ENCODE measurements around the gene ASB11.

The ASB11 gene

GRCh38 chrX:15328821-15329220 lies 13.4 kb upstream of the ASB11 start:
- H4K20me1 ChIP-seq (ENCODE audit: control insufficient read depth, insufficient read depth, low read depth, low read length), result no peaks in the 10 kb centered on the region
- H3K9me2 ChIP-seq (replicated peaks; ENCODE audit: control insufficient read depth, low read length), result no peaks in the 10 kb centered on the region
- no peak for TF ChIP-seq CTCF (IDR thresholded peaks at IDR 0.05; ENCODE audit: low read depth, low read length, poor library complexity, severe bottlenecking)
- no peak for TF ChIP-seq EZH2phosphoT487 (IDR thresholded peaks at IDR 0.05; ENCODE audit: borderline replicate concordance, low read length)
- no peak overlapping the region for H3K27ac ChIP-seq (ENCODE audit: low read depth, low read length)
- peaks cover 16% of the 10 kb centered on the region for H3K79me2 ChIP-seq (ENCODE audit: control insufficient read depth, low read length)
- H3K9me3 ChIP-seq (ENCODE audit: control insufficient read depth, insufficient read depth, low read length), result no peaks in the 10 kb centered on the region
- no peaks in the 10 kb centered on the region for H3F3A ChIP-seq (ENCODE audit: control insufficient read depth, insufficient read depth)
- peaks cover 26% of the 10 kb centered on the region for H3K36me3 ChIP-seq (ENCODE audit: control insufficient read depth, low read length)
- H3K4me2 ChIP-seq (ENCODE audit: low read length), result no peak overlapping the region
- H3K4me3 ChIP-seq (ENCODE audit: low read length), result no peak overlapping the region
- no peaks in the 10 kb centered on the region for H3K4me1 ChIP-seq (ENCODE audit: control insufficient read depth, low read length)
- no peaks in the 10 kb centered on the region for H3K27me3 ChIP-seq (ENCODE audit: control insufficient read depth, low read length)

DNA sequence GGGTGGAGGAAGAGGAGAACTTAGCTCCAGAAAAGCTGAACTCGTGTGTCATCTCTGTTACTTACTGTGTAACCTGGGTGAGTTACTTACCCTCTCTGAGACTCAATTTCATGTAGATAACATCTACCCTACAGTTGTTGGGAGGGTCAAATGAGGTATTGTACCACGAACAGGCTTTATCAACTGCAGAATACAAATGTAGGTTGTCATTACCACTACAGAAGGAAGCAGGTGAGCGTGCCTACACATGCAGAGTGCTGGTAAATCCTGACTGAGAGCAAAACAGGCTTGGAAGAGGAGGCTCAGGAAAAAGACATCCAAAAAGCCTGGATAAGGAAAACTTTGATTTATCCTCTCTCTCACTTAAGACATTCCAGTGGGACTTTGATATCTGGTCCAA lies 12.7 kb upstream of the ASB11 start:
- peaks cover 33% of the 10 kb centered on the region for H3K36me3 ChIP-seq (ENCODE audit: control insufficient read depth, low read length)
- H3K9me3 ChIP-seq (ENCODE audit: control insufficient read depth, insufficient read depth, low read length), result no peaks in the 10 kb centered on the region
- H3K9me2 ChIP-seq (replicated peaks; ENCODE audit: control insufficient read depth, low read length), result no peaks in the 10 kb centered on the region
- H3K4me3 ChIP-seq (ENCODE audit: low read length), result no peak overlapping the region
- no peak overlapping the region for H3K4me2 ChIP-seq (ENCODE audit: low read length)
- H3K27me3 ChIP-seq (ENCODE audit: control insufficient read depth, low read length), result no peaks in the 10 kb centered on the region
- no peaks in the 10 kb centered on the region for H3K4me1 ChIP-seq (ENCODE audit: control insufficient read depth, low read length)
- H3K27ac ChIP-seq (ENCODE audit: low read depth, low read length), result no peak overlapping the region
- no peaks in the 10 kb centered on the region for H4K20me1 ChIP-seq (ENCODE audit: control insufficient read depth, insufficient read depth, low read depth, low read length)
- no peaks in the 10 kb centered on the region for H3F3A ChIP-seq (ENCODE audit: control insufficient read depth, insufficient read depth)
- TF ChIP-seq CTCF (IDR thresholded peaks at IDR 0.05; ENCODE audit: low read depth, low read length, poor library complexity, severe bottlenecking) (no peak), EZH2phosphoT487 (IDR thresholded peaks at IDR 0.05; ENCODE audit: borderline replicate concordance, low read length) (no peak)
- H3K79me2 ChIP-seq (ENCODE audit: control insufficient read depth, low read length), result peaks cover 9% of the 10 kb centered on the region

DNA sequence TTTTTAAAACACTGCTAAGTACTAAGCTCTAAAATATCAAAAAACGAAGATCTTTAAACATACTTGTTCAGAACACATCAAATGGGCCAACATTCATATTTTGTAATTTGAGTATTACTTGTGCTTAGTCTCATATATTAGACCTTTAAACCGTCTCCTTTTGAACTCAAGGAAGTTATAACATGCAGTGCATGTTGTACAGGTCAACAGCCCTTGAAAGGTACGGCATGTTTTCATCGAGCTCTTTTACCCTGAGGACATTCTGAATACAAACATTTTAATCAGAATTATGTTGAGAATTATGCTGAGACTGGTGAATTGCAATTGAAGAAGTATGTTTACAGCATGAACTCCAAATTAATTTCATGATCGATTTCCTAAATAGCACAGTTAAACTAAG lies 7.0 kb upstream of the ASB11 start:
- no peaks in the 10 kb centered on the region for H4K20me1 ChIP-seq (ENCODE audit: control insufficient read depth, insufficient read depth, low read depth, low read length)
- H3K79me2 ChIP-seq (ENCODE audit: control insufficient read depth, low read length), result no peaks in the 10 kb centered on the region
- peaks cover 34% of the 10 kb centered on the region for H3K36me3 ChIP-seq (ENCODE audit: control insufficient read depth, low read length)
- no peak for TF ChIP-seq EZH2phosphoT487 (IDR thresholded peaks at IDR 0.05; ENCODE audit: borderline replicate concordance, low read length)
- no peak for TF ChIP-seq CTCF (IDR thresholded peaks at IDR 0.05; ENCODE audit: low read depth, low read length, poor library complexity, severe bottlenecking)
- no peak overlapping the region for H3K4me3 ChIP-seq (ENCODE audit: low read length)
- H3K27me3 ChIP-seq (ENCODE audit: control insufficient read depth, low read length), result no peaks in the 10 kb centered on the region
- no peaks in the 10 kb centered on the region for H3K9me3 ChIP-seq (ENCODE audit: control insufficient read depth, insufficient read depth, low read length)
- H3K4me1 ChIP-seq (ENCODE audit: control insufficient read depth, low read length), result no peaks in the 10 kb centered on the region
- no peak overlapping the region for H3K27ac ChIP-seq (ENCODE audit: low read depth, low read length)
- no peaks in the 10 kb centered on the region for H3K9me2 ChIP-seq (replicated peaks; ENCODE audit: control insufficient read depth, low read length)
- H3K4me2 ChIP-seq (ENCODE audit: low read length), result no peak overlapping the region
- H3F3A ChIP-seq (ENCODE audit: control insufficient read depth, insufficient read depth), result no peaks in the 10 kb centered on the region

DNA sequence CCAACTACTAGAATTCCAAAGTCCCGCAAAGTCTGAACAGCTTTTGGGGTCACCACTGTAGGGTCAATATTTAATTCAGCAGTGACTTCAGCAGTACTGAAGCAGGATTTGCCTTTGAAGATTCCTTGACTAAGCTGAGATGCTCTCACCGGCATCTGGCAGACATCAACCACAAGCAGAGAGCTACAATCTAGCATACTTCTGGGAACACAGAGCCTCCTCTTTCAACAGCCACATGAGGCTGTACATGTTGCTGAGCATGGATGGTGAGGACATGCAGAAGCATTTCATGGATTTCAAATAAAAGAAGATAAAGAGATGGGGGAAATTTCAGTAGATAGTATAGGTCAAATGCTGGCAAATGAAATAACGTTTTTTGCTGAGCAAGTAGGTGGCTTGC lies 6.6 kb upstream of the ASB11 start:
- no peak overlapping the region for H3K4me3 ChIP-seq (ENCODE audit: low read length)
- no peaks in the 10 kb centered on the region for H3K4me1 ChIP-seq (ENCODE audit: control insufficient read depth, low read length)
- H3K9me2 ChIP-seq (replicated peaks; ENCODE audit: control insufficient read depth, low read length), result no peaks in the 10 kb centered on the region
- H3K27ac ChIP-seq (ENCODE audit: low read depth, low read length), result no peak overlapping the region
- TF ChIP-seq CTCF (IDR thresholded peaks at IDR 0.05; ENCODE audit: low read depth, low read length, poor library complexity, severe bottlenecking) (no peak), EZH2phosphoT487 (IDR thresholded peaks at IDR 0.05; ENCODE audit: borderline replicate concordance, low read length) (no peak)
- no peaks in the 10 kb centered on the region for H3K27me3 ChIP-seq (ENCODE audit: control insufficient read depth, low read length)
- H3K36me3 ChIP-seq (ENCODE audit: control insufficient read depth, low read length), result peaks cover 34% of the 10 kb centered on the region
- H4K20me1 ChIP-seq (ENCODE audit: control insufficient read depth, insufficient read depth, low read depth, low read length), result no peaks in the 10 kb centered on the region
- H3K9me3 ChIP-seq (ENCODE audit: control insufficient read depth, insufficient read depth, low read length), result no peaks in the 10 kb centered on the region
- H3F3A ChIP-seq (ENCODE audit: control insufficient read depth, insufficient read depth), result no peaks in the 10 kb centered on the region
- H3K4me2 ChIP-seq (ENCODE audit: low read length), result no peak overlapping the region
- H3K79me2 ChIP-seq (ENCODE audit: control insufficient read depth, low read length), result no peaks in the 10 kb centered on the region
